ENCODE data around the gene SUPT5H.

The SUPT5H gene

GRCh38 chr19:39498798-39499642 lies 53.6 kb downstream of the SUPT5H start, which contains the start of gene DLL3:
TSS of gene DLL3 (plus strand) at chr19:39498947. CDS start at chr19:39498975, 28 bp downstream.
- DNase-seq: peak; percentile 64 to 75

DNA sequence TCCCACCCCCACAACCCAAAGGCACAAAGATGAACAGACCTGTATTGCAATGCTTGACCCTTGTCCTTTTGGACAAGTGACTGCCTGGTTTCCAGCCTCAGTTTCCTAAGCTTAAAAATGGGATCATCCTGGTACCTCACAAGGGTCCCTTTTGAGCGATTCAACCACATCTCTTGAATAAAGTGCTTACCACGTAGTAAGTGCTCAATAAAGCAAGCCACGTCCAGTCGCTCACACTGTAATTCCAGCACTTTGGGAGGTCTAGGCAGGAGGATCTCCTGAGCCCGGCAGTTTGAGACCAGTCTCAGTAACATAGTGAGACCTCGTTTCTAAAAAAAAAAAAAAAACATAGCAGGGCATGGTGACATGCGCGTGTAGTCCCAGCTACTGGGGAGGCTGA lies 54.5 kb downstream of the SUPT5H start:
- DNase-seq: no peak

- DNase-seq: no peak
Observed at GRCh38 chr19:39500543-39500942, 55.2 kb downstream of the SUPT5H start.

- DNase-seq: no peak
Observed at GRCh38 chr19:39501340-39501739, 56.0 kb downstream of the SUPT5H start.

- no peak for DNase-seq
Observed at GRCh38 chr19:39502640-39503417, 57.4 kb downstream of the SUPT5H start.

- DNase-seq: no peak
Observed at GRCh38 chr19:39506598-39506943, 61.2 kb downstream of the SUPT5H start.

DNA sequence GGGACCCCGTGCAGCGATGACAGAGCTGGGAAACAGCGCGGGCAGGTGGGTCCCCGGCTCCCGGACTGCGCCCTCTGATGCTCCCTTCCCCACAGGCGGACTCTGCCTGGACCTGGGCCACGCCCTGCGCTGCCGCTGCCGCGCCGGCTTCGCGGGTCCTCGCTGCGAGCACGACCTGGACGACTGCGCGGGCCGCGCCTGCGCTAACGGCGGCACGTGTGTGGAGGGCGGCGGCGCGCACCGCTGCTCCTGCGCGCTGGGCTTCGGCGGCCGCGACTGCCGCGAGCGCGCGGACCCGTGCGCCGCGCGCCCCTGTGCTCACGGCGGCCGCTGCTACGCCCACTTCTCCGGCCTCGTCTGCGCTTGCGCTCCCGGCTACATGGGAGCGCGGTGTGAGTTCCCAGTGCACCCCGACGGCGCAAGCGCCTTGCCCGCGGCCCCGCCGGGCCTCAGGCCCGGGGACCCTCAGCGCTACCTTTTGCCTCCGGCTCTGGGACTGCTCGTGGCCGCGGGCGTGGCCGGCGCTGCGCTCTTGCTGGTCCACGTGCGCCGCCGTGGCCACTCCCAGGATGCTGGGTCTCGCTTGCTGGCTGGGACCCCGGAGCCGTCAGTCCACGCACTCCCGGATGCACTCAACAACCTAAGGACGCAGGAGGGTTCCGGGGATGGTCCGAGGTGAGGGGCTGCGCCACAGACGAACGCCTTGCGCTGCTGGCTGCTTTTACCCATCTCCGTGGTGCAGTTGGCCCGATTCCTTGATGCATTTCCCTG lies 61.7 kb downstream of the SUPT5H start:
- no peak for DNase-seq

DNA sequence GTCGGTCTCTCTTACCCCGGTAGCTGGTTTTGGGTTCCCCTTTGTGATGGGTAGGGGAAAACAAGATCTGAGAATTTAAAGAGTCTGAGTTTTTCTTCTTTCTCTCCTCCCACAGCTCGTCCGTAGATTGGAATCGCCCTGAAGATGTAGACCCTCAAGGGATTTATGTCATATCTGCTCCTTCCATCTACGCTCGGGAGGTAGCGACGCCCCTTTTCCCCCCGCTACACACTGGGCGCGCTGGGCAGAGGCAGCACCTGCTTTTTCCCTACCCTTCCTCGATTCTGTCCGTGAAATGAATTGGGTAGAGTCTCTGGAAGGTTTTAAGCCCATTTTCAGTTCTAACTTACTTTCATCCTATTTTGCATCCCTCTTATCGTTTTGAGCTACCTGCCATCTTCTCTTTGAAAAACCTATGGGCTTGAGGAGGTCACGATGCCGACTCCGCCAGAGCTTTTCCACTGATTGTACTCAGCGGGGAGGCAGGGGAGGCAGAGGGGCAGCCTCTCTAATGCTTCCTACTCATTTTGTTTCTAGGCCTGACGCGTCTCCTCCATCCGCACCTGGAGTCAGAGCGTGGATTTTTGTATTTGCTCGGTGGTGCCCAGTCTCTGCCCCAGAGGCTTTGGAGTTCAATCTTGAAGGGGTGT lies 62.5 kb downstream of the SUPT5H start:
- no peak for DNase-seq

DNA sequence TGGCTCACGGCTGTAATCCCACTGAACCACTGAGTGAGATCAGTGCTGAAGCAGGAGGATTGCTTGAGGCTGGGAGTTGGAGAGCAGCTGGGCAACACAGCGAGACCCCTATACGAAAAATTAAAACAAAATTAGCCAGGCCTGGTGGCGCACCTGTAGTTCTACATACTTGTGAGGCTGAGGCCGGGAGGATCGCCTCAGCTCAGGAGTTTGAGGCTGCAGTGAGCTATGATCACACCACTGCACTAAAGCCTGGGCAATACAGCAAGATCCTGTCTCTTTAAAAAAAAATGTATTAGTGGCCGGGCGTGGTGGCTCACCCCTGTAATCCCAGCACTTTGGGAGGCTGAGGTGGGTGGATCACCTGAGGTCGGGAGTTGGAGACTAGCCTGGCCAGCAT lies 63.2 kb downstream of the SUPT5H start:
- no peak for DNase-seq

DNA sequence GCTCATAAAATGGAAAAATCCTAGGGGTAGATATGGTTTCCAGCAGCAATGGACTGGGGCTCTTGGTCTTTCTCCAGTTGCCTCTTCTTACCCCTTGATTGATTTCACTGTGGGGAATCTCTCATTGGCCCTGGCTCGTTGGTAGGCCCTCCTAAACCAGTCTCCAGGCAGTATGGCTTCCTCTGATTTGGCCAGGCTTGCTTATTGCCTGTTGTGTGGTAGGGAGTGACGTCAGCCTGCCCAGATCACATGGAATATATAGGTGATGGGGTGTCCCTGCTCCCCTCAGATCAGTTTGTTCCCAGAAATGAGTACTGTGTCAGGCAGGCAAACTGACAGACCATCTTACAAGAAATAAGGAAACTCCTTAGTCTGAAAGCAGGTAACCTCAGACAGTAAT lies 63.9 kb downstream of the SUPT5H start:
- no peak for DNase-seq

- no peak for DNase-seq
Observed at GRCh38 chr19:39512988-39513387, 67.6 kb downstream of the SUPT5H start.

- peak; percentile 45 to 66 for DNase-seq
Observed at GRCh38 chr19:39514840-39515550, 69.6 kb downstream of the SUPT5H start, which contains the start of gene SELENOV. TSS of gene SELENOV (plus strand) at chr19:39515139. CDS start at chr19:39515213, 74 bp downstream.

- DNase-seq: no peak
Observed at GRCh38 chr19:39515551-39516191, 70.3 kb downstream of the SUPT5H start.

DNA sequence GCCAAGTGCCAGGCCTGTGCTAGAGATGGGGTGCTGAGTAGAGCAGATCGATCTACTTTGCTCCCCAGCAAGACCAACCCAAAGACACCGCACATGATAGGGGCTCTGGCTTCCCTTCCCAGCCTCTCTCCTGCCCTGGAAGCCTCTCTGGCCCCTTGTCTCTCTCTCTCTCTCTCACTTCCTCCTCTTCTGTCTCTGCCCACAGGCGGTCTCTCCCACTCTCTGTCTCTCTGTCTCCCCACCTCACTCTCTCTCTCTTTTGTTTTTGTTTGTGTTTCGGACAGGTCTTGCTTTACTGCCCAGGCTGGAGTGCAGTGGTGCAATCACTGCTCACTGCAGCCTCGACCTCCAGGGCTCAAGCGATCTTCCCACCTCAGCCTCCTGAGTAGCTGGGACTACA lies 70.9 kb downstream of the SUPT5H start:
- no peak for DNase-seq

GRCh38 chr19:39517432-39517831 lies 72.0 kb downstream of the SUPT5H start:
- no peak for DNase-seq

- DNase-seq: no peak
Observed at GRCh38 chr19:39518458-39518857, 73.1 kb downstream of the SUPT5H start.

DNA sequence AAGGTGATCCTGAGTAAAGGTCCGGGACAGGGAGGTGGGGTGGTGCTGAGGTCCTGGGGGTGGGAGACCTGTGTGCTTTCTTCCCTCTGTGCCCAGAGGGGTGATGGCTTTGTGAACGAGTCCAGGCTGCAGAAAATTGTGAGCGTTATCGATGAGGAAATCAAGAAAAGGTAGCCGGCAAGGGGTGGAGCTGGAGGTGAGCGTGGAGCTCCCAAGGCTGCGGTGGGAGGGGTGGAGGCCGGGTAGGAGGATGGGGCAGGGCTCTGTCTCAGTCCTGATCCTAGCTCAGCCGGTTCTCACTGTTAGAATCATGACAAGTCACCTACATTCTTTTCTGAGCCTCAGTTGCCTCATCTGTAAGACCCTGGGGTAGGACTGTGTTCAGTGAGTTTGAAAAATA lies 73.6 kb downstream of the SUPT5H start:
- no peak for DNase-seq

DNA sequence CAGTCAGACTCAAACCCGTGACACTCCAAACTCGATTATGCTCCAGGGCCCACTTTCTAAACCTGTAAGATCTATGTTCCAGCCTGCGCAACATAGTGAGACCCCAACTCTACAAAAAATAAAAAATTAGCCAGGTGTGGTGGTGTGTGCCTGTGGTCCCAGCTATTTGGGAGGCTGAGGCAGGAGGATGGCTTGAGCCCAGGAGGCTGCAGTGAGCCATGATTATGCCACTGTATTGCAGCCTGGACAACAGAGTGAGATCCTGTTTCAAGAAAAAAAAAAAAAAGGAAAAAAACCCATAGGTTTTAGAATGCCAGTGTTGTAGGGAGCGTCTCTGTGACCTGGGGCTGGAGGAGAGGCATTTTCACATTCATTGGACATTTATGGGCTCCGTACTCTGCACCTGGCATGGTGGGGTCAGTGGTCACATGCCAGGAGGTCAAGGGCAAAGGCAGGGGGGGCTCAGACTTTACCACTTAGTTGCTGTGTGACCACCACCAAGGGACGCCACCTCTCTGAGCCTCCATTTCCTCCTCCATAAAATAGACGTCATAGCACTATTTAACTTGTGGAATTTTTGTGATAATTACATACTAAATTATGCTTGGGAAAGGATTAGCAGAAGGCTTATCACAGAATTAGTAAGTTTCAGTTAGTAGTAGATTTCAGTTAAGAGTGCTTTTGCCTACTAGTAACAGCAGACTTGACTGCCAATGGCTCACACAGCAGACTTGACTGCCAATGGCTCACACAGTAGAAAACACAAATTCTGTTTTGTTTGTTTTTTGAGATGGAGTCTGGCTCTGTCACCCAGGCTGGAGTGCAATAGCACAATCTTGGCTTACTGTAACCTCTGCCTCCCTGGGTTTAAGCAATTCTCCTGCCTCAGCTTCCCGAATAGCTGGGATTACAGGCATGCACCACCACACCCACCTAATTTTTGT lies 75.4 kb downstream of the SUPT5H start:
- no peak for DNase-seq

- no peak for DNase-seq
Observed at GRCh38 chr19:39524495-39524894, 79.1 kb downstream of the SUPT5H start.

DNA sequence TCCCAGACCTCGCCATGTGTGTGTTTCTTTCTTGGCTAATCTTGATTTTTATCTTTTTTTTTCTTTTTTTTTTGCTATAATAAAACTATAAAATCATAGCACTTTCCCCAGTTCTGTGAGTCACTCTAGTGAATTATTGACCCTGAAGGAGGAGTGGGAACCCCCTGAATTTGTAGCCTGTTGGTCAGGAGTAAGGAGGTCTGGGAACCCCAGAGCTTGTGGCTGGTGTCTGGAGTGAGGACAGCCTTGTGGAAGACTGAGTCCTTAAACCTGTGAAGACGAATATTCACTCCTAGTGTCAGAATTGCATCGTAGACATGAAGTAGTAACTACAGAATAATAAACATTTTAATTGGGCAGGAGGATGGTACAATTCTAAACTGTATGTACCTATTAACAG lies 79.8 kb downstream of the SUPT5H start:
- DNase-seq: no peak
